Amniotic stem cell (primary cell): ENCODE results near the gene HS3ST3B1.
A peak's percentile ranks its signal among the peaks of the same experiment; 100 is the strongest.

Source experiments
- DNase-seq: peaks from one replicate; lab custom pipeline; 2025; lab: John Stamatoyannopoulos, UW

HS3ST3B1 gene

DNA sequence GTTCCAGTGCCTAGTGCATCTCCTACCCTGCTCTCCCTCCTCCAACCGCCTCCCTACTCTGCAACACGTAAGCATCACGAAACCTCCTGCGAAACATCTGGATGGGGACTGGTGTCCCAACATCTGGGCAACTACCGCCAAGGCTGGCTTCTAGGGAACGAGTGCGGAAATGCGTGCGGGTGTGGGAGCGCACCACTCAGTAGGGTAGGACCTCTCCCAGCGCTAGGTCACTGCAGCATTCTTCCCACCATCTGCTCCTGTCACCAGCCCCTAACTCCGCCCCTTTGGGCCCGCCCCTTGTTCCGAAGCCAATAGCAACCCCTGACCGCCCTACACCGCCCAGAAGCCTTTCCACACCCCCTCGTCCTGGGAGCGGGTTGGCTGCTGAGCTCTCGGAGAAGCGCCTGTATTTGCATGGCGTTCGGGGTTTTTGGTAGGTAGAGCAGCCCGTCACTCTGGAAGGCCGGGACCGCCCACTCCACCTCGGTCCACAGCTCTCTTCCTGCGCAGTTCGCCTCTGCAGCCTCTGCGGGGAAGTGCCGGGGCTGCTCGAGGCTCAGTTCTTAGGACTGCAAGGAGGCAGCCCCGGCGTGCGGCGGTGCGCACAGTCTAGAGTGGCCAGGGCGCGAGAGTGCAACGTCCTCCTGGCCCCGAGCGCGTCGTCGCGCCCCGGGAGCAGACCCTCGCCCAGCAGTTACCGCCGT is at the start of gene HS3ST3B1:
Gene HS3ST3B1 (plus strand): TSS at position 507 of the 704 bp plus-strand sequence. CDS start 438 bp downstream, outside the sequence.
- peak; percentile 99 for DNase-seq

DNA sequence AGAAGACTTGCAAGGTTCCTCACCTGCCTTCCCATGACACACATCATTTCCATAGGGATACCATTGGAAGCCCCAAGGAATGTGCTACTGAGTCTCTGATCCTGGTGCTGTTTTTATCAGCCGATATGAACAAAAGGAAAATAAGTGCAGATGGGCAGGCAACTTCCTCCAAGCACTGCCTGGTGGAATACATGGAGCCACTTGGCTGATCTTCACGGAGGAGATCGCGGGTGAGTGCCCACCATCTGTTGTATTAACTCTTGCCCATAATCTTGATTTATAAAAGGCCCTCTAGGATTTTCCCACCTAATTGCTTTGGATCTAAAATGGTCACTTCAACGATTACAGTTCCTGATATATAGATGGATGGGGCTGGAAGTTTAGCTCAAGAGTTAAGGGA is 39.5 kb upstream of the HS3ST3B1 start:
- no peak for DNase-seq

DNA sequence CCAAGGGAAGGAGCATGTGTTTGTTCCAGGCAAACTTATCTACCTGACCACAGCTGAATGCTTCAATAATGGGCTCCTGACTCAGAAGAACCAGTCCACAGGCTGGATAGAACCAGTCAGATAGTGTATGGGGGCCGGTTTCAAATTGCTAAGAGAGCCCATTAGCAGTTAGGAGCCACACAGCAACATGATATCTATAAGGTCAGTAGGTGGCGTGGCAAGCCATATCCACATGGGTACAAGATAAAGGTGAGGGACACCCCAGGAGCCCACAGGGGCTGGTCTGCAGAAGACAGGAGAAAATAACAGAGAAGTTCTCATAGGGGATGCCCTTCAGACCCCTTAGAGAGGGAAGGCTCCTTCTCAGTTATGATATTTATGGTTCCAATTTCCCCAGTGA is 32.6 kb upstream of the HS3ST3B1 start:
- no peak for DNase-seq

DNA sequence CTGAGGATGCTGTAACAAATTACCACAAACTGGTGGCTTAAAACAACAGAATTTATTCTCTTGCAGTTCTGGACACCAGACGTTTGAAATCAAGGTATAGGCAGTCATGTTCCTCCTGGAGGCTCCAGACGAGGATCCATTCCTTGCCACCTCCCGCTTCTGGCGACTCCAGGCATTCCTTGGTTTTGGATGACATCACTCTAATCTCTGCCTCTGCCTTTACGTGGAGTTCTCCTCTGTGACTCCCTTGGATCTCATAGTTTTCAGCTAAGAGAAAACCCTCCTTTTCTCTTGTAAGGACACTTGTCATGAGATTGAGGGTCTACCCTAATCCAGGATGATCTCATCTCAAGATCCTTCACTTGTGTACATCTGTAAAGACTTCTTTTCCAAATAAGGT is 31.4 kb upstream of the HS3ST3B1 start:
- DNase-seq, result no peak

DNA sequence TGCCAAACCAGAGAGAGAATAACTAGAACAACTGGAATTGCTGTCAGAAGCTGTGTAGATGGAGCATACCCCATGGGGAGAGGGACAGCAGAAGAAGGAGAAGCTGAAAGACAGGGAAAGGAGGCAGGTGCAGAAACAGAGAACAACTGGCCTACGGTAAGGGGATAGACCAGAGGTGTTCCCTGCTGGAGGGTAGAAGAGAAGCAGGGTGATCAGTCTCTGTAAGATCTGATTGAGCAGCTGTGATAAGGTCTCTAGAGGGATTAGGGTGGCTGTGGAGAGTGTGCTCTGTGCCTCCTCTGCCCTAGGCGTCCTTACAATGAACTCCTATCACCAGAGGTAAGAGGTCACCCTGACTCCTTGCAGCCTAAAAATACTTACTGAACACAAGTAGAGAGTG is 30.4 kb upstream of the HS3ST3B1 start:
- no peak for DNase-seq

DNA sequence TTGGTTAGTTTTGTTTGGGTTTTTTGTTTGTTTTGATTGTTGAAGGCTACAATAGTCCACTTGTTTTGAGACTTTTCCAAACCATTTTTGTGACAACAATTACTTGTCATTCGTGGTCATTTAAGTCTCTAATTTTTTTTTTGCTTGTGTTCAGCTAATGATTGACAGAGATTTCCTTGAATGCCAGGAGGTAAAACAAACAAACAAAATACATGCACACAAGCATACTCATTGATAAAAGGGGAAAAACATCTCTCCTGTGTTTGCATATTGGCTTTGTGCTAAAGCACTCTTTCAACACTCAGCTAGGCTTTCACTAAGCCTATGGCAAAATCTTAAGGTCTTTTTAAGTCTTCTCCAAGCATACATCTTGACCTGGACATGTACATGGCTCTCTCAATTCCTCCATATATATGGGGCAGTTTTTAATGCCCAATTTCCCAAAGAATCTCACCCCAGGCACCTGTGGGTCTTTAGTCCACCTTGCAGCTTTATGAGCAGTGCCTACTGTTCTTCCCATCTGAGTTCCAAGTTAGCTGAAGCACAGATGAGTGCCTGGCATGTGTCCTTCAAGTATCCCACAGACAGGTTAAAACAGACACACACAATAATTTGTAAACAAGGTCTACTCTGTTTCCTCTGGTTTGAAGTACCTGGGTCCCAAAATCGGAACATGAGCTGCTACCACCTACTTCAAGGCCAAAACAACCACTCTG is 24.2 kb upstream of the HS3ST3B1 start:
- DNase-seq, result no peak

DNA sequence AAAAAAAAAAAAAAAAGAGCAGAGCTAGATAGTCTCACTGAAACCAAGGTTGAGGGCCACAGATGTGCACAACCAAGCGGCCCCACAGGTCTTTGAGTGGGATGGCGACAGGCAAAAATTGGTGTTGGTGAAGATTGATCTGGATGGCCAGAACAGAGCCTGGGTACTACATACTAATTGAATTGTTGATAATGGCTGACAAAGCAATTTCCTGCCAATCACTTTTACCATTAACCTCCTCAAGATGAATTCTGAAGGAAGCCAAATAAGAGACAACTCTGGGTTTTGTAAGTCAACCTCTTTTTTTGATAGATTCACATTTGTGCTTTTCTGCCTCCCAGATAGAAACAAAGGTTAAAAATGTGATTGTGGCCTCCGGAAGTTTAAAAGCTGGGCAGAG is 19.4 kb upstream of the HS3ST3B1 start:
- no peak for DNase-seq

DNA sequence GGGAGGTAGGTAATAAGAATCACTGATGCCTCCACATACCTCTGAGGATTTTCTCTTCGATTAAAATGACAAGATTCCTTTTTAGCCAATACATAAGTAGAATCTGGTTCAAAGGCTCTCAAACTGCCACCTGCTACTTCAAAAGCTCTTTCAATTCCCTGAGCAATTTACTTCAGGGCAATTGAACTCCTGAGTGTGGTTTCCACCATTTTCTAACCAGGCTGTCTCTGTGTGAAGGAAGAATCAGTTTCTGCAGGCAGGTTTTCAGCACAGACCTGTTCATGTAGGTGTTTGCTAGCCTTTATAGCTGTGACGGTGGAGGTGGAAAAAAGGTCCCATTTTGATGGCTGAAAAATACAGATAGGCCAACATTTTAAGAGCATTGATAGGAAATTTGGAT is 18.2 kb upstream of the HS3ST3B1 start:
- no peak for DNase-seq

DNA sequence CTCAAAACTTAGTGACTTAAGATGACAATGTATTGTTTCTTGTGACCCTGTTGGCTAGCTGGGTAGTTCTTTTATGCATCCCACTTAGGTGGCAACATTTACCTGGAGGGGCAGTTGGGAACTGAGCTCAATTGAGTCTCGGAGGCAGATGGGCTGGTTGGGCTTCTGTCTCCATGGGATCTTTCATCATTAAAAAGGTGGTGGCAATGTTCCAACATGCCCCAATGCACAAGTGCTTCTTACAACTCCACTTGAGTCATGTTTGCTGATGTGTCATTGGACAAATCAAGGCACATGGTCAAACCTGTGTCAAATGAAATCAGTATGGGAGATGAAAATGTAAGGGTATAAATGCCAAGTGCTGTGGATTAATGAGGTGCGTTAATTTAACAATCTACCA is 11.7 kb upstream of the HS3ST3B1 start:
- no peak for DNase-seq

DNA sequence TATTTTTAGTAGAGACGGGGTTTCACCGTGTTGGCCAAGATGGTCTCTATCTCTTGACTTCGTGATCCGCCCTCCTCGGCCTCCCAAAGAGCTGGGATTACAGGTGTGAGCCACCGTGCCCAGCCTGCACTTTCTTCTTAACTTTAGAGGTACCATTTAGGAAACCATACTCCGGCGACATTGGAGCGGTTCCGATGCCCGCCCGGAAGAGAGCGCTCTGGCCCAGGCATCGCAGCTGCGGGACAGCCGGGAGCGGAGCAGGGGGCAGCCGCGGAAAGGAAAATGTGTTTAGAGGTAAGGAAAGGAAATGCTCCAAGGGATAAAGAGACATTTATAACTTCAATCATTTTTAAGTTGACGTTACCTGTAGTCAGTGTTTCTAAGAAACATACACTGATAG is 6.0 kb upstream of the HS3ST3B1 start:
- DNase-seq, result no peak

DNA sequence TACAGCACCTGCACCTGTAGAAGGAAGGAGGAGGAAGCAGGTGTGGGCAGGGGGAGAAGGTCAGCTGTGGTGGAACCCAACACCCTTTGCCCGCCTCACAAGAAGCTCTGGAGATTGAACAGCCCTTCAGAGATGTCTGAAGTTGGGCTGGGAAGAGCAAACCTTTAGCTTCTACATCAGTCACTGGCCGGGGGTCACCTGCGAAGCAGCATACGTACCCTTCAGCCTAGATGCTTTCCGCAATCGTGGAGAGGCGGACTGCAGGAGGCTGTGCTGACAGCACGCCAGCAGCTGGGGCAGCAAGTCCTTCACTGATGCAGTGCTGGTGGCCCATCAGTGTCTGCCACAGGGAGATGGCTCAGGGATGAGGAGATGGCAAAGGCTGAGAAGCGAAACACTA is 5.2 kb upstream of the HS3ST3B1 start:
- DNase-seq, result no peak

DNA sequence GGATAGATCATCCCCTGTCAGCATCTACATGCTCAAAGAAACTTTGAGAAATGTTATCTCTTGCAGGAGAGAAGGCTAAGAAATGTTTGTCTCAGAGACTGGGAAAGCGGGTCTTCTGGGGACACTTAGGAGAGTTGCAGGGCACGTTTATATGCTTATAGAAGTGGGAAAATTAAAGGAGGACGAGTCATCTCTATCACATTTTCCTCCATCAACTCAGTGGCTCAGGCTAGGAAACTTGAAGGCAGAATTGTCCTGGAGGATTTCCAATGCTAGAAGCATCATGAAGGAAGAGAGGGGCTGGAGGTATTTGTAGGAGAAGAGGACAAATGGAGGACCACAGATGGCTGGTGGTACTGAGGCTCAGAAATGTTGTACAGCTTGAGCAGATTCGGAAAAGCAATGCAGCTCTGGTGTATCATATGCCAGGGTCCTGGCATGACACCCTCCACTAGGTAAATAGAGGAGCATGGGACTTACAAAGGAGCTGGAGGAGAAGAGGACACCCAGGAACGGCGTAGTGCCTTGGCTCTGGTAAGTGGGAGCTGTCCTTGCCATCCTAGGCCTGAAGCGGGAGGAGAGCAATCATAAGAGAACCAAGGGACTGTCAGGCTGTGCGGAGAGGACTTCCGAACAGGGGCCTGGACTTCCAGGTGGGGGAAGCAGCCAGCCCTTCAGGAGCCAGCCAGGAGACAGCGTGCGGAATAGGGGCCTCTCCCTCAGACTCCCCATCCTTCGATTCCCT is 4.5 kb upstream of the HS3ST3B1 start:
- DNase-seq, result no peak

DNA sequence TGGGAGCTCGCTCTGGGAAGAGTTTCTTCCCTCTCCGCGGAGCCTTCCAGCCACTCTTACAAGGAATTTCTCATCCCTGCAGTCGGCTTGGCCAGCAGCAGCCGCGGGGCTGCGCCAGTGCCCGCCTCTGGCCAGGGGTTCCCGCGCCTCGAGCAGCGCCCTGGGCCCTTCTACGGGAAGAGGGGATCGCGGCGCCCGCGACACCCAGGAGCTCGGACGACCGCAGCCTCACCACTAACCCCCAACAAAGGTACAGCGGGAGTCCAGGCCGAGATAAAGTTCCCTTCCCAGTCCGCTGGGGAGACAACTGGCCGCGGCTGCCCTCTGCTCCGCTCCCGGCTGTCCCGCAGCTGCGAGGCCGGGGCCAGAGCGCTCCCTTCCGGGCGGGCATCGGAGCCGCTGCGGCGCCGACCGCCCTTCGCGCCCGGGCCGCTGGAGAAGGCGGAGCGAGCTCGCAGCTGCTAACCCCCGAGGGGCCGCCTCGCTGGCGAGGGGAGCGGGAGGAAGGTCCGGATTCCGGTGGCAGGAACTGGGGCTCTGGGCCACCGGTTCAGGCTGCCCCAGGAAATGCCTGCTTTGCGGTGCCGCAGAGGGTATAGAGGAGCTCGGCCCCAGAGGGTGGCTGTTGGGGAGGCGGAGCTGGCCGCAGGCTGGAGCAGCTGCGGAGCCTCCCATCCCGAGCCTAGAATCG is 3.6 kb upstream of the HS3ST3B1 start:
- DNase-seq, result no peak

DNA sequence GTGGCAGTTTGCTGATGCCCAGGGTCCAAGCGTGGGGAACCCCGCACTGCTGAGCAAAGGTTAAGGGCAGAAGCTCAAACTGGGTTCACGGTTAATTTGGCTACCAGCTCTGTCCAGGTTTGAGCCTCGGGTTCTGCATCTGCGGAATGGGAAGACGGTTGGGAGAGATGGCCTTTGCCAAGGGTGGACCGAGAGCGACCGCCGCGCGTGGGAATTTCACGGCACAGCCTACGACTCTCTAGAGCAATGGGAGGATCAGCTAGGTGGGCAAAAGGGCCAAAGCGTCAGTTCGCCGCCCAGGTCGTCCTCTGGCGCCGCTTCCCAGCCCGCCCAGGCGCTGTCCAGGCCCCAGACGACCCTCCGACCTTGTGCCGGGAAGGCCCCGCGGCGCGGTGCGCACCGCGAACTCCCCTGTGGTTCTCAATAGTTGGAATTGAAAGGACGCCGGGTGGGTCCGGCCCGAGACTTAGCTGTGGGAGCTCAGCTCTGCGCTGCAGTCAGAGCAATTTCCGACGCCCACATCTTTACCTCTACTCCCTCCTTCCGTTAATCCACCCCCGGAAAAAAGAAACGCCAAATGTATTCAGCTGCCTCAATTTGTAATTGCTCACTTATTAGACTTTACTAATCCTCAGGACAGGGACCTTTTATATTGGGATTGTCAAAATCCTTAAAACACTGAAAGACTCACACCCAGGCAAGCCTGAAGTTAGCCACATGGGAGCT is 2.5 kb upstream of the HS3ST3B1 start:
- no peak for DNase-seq

DNA sequence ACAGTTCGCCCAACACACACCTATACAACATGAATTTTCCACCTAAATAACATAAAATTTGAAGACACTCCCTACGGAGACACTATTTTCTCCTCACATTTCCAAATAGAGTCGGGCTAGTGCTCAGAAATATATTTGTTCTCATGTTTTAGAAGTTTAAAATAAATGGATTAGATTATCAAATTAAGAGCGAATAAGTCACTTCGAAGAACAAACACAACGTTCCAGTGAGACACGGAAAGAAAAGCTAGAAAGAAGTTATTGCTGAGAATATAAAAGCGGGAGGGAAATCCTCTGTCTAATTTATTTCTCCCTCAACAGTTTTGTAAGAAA is 2.0 kb upstream of the HS3ST3B1 start:
- no peak for DNase-seq

DNA sequence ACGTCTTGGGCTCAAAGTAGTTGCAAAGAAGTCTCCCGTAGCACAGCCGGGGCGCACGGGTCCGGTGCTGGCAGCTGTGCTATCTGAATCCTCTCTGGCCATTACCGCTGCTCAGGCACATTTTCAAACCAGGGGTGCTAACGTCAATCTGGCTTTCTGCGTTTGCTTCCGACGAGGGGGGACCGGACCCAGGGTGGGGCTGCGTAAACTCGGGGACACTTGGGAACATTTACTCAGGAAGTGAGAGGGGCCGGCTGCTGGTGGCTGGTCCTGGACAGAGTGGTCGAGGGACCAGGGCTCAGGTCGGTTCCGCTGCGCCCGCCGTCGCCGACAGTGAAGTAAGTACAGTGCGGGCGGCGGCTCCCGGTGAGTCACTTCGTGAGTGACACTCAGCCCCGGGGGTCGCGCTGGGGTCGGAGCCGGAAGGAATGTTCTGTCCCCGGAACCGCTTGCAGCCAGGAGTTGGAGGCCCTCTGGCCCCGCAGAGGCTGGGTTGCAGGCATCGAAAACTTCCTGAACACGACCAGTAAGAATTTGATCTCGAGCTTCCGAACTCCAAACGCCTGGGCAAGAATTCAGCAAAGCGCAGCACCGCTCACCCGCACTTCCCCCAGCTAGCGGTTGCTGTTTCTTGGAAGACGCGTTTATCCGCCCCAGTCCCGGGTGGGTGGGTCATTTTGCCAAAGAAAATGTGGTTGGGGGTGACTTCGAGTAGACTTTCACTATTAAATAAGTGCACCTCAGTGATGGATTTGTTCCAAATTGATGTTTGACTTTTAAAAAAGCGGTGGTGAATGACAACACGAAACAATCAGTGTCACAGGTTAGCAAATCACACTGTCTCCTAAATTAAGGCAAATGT is 1.4 kb upstream of the HS3ST3B1 start:
- DNase-seq, result no peak

DNA sequence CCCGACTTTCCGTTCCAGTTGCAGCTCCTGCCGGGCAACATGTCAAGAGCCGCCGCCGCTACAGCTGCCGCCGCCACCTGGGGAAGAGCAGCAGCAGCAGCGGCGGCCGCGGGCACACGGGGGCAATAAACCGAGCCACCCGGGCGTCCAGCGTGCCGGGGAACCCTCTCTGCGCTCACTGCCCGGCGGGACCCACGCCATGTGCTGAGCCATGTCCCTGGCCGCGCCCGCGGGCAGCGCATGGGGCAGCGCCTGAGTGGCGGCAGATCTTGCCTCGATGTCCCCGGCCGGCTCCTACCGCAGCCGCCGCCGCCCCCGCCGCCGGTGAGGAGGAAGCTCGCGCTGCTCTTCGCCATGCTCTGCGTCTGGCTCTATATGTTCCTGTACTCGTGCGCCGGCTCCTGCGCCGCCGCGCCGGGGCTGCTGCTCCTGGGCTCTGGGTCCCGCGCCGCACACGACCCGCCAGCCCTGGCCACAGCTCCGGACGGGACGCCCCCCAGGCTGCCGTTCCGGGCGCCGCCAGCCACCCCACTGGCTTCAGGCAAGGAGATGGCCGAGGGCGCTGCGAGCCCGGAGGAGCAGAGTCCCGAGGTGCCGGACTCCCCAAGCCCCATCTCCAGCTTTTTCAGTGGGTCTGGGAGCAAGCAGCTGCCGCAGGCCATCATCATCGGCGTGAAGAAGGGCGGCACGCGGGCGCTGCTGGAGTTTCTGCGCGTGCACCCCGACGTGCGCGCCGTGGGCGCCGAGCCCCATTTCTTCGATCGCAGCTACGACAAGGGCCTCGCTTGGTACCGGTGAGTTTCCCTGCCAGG is 604 bp downstream of the HS3ST3B1 start:
- DNase-seq, result no peak

DNA sequence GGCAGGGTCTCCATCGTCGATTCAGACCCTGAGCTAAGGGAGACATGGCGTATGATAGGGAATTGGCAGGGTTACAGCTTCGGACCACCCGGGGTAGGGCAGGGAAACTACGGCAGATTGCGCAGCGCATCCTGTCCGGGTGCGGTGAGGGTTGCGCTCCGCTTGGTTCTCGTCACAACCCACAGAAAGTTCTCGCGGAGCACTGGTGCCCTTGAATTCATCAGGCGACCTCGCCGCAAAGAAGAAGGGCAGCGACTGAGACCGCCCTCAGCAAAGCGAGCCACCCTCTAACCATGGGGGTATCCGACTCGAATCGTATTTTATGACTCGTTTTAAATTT is 1.2 kb downstream of the HS3ST3B1 start:
- no peak for DNase-seq

DNA sequence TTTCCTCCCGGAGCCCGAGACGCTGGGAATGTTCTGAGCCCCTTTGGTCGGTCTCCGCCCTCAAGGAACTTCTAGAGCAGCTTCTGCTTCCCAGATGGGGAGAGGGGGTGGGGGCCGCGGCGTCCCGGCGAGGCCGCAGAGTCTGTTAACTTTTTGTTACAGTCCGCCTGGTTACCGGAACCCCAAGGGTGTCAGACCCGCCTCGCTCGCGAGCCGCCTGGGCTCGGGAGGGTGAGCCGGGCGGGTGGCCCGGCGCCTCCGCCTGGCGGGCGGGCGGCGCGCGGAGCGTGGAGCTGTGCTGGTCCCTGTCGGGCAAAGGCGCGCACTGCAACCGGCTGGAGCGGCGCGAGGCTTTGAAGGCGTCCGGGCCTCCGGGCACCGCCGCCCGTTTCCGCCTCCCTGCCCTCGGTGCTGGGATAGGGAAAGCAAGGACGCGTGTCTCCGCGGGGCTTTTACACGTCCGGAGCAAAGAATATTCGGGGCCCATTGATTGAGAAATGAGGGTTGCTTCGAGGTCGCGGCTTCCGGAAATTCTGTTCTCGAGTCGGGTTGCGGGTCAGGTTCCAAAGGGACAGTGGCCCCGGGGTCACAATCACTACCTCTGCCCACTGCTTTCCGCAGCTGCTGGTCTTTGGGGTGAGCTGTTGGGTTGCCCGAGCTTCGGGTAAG is 1.7 kb downstream of the HS3ST3B1 start:
- peak; percentile 87 for DNase-seq
